Heart left ventricle (tissue), 16 donors: ENCODE results near the gene DNAI1. TPM values are rescaled to one million over a fixed set of nuclear protein-coding genes. Genes with fewer than 3 reads are reported as not detected.

Experiments
- ATAC-seq, 4 donors: fragments of 200-7000 bp; cut with Tn5 transposase; one replicate each; pipeline ENCODE4 v1.9.1; 2020 to 2022; ENCODE audit warnings: moderate library complexity in 4 of 4, mild to moderate bottlenecking in 3 of 4, moderate number of reproducible peaks in 1 of 4
- DNase-seq, 5 donors: peaks; one replicate each; pipeline ENCODE4 v3.0.0-alpha.2; 2020
- H3K27ac ChIP-seq, 12 donors: fragments of 200-600 bp; sonication (generic) in 4 of 12; one replicate each; pipeline versions ENCODE4 v1.5.0 to v1.8.0; 2016 to 2022; ENCODE audit warnings: mild to moderate bottlenecking in 2 of 12
- H3K27me3 ChIP-seq, 9 donors: fragments of 200-600 bp; sonication (generic) in 2 of 9; one replicate each; pipeline versions ENCODE4 v1.5.1 to v1.8.0; 2016 to 2022; ENCODE audit warnings: mild to moderate bottlenecking in 3 of 9
- H3K36me3 ChIP-seq, 9 donors: fragments of 200-600 bp; sonication (generic) in 2 of 9; one replicate each; pipeline versions ENCODE4 v1.5.0 to v1.8.0; 2018 to 2022; ENCODE audit warnings: mild to moderate bottlenecking in 2 of 9
- H3K4me1 ChIP-seq, 12 donors: fragments of 200-600 bp; sonication (generic) in 4 of 12; one replicate each; pipeline versions ENCODE4 v1.5.0 to v1.8.0; 2016 to 2022; ENCODE audit warnings: mild to moderate bottlenecking in 3 of 12
- H3K4me3 ChIP-seq, 12 donors: fragments of 200-600 bp; sonication (generic) in 4 of 12; one replicate each; pipeline versions ENCODE4 v1.5.0 to v1.8.0; 2017 to 2022; ENCODE audit warnings: mild to moderate bottlenecking in 9 of 12, moderate library complexity in 4 of 12
- H3K9me3 ChIP-seq, 12 donors: fragments of 200-600 bp; sonication (generic) in 4 of 12; one replicate each; pipeline versions ENCODE4 v1.5.0 to v1.8.0; 2016 to 2022; ENCODE audit warnings: mild to moderate bottlenecking in 1 of 12
- CTCF ChIP-seq, 12 donors: fragments of 200-600 bp; sonication (generic) in 4 of 12; IDR thresholded peaks; one replicate each; pipeline versions ENCODE4 v1.5.0 to v1.8.0; 2018 to 2022; ENCODE audit warnings: antibody characterized with exemption in 12 of 12, mild to moderate bottlenecking in 5 of 12
- POLR2A ChIP-seq, 2 donors: fragments of 450-650 bp; IDR thresholded peaks; one replicate each; pipeline ENCODE4 v1.6.1; 2017; ENCODE audit warnings: antibody characterized with exemption in 2 of 2, mild to moderate bottlenecking in 2 of 2, moderate library complexity in 2 of 2
- WGBS, 4 donors: extraction: QIAGEN DNeasy Blood & Tissue Kit in 2 of 4; methylation state at CpG; one replicate each; pipeline versions ENCODE4 v1.1.5 to v1.1.7; 2013 to 2018; 5-methylcytosine and 5-hydroxymethylcytosine counted together
- intact Hi-C, 10 donors: fragments of 100-400 bp; cut with DNase I; formaldehyde crosslinking; loops; one replicate each; pipeline versions ENCODE4 v1.11.1 to v1.14.2; 2022
- polyA plus RNA-seq, 2 donors: library from polyadenylated mRNA; stranded (reverse); fragments of 200-250 nt; gene quantifications; one replicate each; pipeline ENCODE4 v1.2.3, GENCODE V29; 2013
- total RNA-seq, 9 donors: library from RNA; depleted of rRNA in 2 of 9; stranded (reverse); fragments of >200 nt in 2 of 9; fragmentation: NEBNext Ultra II Directional in 3 of 9; extraction: Animal tissue kit (Norgen Biotek cat#: 25700) in 3 of 9; gene quantifications; one replicate each; pipeline versions ENCODE4 v1.1.0 to v1.2.4, GENCODE V29; 2016 to 2023
- donor health status: ischemic (EF 13 %, LVEDD 7.1; RV severe dilation, severe dysfunction).
- donor health status: healthy with polysubstance abuse.
- donor health status: DM: no; HTN: yes; CAD: no.
- donor health status: DM: no; HTN: no; CAD: no.
- donor health status: ischemic (EF 25% LVEDD 6.9; RV normal size, moderate dysfunction).
- donor health status: ischemic (EF 25% LVEDD 5.7; RV mildly dilated, moderate dysfunction).
- donor health status: healthy.
- donor health status: DM: yes; HTN: yes; CAD: no.
- donor health status: ischemic (EF 35%, LVEDD 5.7; RV mildly dilated, moderate dysfunction).
- donor health status: nonischemic (EF 11% LVEDD 7.7; RV severe dilation, severe dysfunction).
- donor health status: DM: yes; HTN: yes; CAD: no.
- donor health status: PGD.
- donor health status: ischemic (EF 29% LVEDD 5.4; RV normal size, mild dysfunction).
- donor health status: nonischemic (EF 23%, LVEDD 6.1; RV moderate dilation, normal function).

Gene DNAI1
- total and polyA plus RNA-seq, 11 donors: 0.36 to 0.86 (median 0.43) TPM; not detected in 8

GRCh38 chr9:34552986-34553385, 94.4 kb downstream of the DNAI1 start:
- DNase-seq: no peak
- no peak overlapping the region for H3K27ac ChIP-seq
- no peak for ATAC-seq
- H3K4me3 ChIP-seq: no peak overlapping the region
- H3K9me3 ChIP-seq: no peaks in the 10 kb centered on the region
- 89 to 100% (median 96%) methylated on average over 2 of the region's 2 CpGs for WGBS, 4 donors
- intact Hi-C loops: no loop called here
- no peaks in the 10 kb centered on the region for H3K27me3 ChIP-seq
- TF ChIP-seq POLR2A (IDR thresholded peaks at IDR 0.05): no peak
- H3K36me3 ChIP-seq: no peaks in the 10 kb centered on the region
- H3K4me1 ChIP-seq: peaks cover 0 to under 1% (median 0%) of the 10 kb centered on the region in 12 donors

DNA sequence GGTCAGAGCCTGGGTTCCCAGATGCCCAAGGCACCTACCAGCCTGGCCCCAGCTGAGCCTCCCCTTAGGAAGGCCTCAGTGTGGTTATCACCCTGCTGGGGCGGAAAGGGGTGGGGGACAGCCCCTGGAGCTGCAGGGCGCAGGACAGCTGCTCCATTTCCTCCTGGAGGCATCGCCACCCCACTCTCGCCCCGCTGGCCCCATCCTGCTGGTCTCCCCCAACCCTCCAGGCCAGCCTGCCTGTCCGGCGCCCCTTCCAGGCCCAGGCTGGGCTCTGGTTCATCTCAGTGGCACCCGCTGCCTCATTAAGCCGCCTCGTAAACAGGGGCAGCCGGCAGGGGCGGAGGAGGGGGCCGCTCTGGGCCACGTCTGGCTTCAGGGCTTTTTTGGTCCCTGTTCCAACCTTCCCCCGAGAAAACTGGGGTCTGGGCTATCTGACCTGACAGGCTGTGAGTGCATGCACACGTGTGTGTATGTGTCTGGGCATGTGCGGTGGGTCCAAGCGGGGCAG, 95.0 kb downstream of the DNAI1 start:
- DNase-seq (no peak), ATAC-seq (no peak)
- no peak for TF ChIP-seq CTCF (IDR thresholded peaks at IDR 0.05)
- TF ChIP-seq POLR2A (IDR thresholded peaks at IDR 0.05): no peak
- peaks cover 0 to under 1% (median 0%) of the 10 kb centered on the region in 9 donors for H3K27me3 ChIP-seq
- 77 to 85% (median 81%) methylated on average over 11 to 18 of the region's 18 CpGs for WGBS, 4 donors
- H3K36me3 ChIP-seq: no peaks in the 10 kb centered on the region
- H3K27ac ChIP-seq: no peak overlapping the region
- no peaks in the 10 kb centered on the region for H3K4me1 ChIP-seq
- intact Hi-C loops: no loop called here
- H3K4me3 ChIP-seq: no peak overlapping the region
- H3K9me3 ChIP-seq: no peaks in the 10 kb centered on the region

DNA sequence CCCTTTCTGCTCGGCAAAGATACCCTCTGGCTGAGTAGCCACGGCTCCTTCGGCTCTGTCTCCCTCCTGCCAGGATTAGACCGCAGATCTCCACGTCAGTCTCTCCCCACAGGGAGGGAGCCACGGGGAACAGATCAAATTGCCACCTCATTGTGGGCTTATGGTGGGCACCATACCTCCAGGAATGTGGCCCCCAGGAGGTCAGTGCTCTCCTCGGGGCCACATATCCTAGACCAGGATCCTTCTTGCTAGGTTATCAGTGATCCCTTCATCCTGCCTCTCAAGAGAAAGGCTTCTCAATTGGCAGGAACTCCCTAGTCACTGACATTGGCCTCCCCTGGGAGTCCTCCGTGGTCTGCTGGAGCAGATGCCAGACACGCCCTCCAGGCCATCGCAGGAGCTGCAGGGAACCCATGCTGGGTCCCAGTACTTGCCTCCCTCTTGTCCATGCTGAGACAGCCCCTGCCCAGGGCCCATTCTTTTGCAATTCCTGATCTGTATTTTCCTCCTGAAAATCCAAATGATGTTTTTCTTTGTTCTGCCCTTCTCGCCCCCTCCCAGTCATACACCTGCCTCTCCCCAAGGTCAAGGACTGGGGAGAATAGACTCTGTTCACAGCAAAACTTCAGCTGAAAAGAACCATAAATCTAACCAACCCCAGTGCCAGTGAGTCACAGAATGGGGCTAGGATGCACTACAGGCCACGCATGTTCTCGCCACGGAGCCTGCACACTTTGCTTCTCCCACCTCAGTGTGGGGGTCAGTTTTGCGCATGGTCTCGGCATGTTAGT, 95.8 kb downstream of the DNAI1 start:
- intact Hi-C loops: no loop called here
- DNase-seq (no peak), ATAC-seq (no peak)
- H3K9me3 ChIP-seq: no peaks in the 10 kb centered on the region
- peaks cover 0 to 8% (median 4%) of the 10 kb centered on the region in 12 donors for H3K4me1 ChIP-seq
- peaks cover 0 to 6% (median 0%) of the 10 kb centered on the region in 9 donors for H3K27me3 ChIP-seq
- WGBS, 4 donors: 71 to 77% (median 76%) methylated on average over 15 to 16 of the region's 16 CpGs
- H3K36me3 ChIP-seq: no peaks in the 10 kb centered on the region
- TF ChIP-seq CTCF (IDR thresholded peaks at IDR 0.05): no peak
- no peak for TF ChIP-seq POLR2A (IDR thresholded peaks at IDR 0.05)
- H3K4me3 ChIP-seq: no peak overlapping the region
- no peak overlapping the region for H3K27ac ChIP-seq

GRCh38 chr9:34555002-34555348, 96.4 kb downstream of the DNAI1 start:
- Histone ChIP-seq H3K9me3 (no peaks in the 10 kb centered on the region), H3K36me3 (no peaks in the 10 kb centered on the region), H3K4me1 (peaks cover 0 to 13% (median 10%) of the 10 kb centered on the region in 12 donors), H3K27me3 (peaks cover 0 to 9% (median 0%) of the 10 kb centered on the region in 9 donors), H3K27ac (no peak overlapping the region), H3K4me3 (no peak overlapping the region)
- no peak for TF ChIP-seq CTCF (IDR thresholded peaks at IDR 0.05)
- no peak for TF ChIP-seq POLR2A (IDR thresholded peaks at IDR 0.05)
- DNase-seq (no peak), ATAC-seq (no peak)
- 76 to 84% (median 80%) methylated on average over 23 of the region's 23 CpGs for WGBS, 4 donors
- intact Hi-C loops: no loop called here
